GM23248 (cell line): ENCODE results near the gene TSHZ2.

Experiments used
- EZH2 ChIP-seq: fragments of 200-600 bp; sonication (generic); IDR thresholded peaks from 2 replicates; pipeline ENCODE4 v1.6.1; 2018; ENCODE audit warnings: antibody characterized with exemption, mild to moderate bottlenecking; ENCODE audit not compliant: insufficient read depth, poor library complexity, severe bottlenecking
- EZH2phosphoT487 ChIP-seq: fragments of 200-600 bp; sonication (generic); IDR thresholded peaks from 2 replicates; pipeline ENCODE4 v1.6.1; 2018; ENCODE audit warnings: antibody characterized with exemption, moderate library complexity, mild to moderate bottlenecking, low read depth; ENCODE audit not compliant: insufficient read depth

DNA sequence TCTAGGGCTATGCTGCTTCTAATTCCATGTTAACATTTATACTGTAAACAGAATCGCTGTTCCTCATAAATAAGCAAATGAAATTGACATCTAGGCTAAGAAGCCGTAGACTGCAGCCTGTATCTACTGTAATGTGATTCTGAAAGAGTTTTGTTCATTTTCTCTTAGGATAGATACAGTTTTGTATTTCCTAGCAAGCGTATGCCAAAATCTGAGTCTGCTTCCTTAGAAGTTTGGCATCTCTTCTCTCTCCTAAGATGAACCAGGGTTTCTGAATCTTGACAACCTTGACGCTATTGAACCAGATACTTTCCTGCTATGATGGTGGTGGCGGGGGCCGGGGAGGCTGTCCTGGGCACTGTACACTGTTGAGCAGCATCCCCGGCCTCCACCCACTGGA, 198.0 kb downstream of the TSHZ2 start:
- TF ChIP-seq EZH2: no peak
- no peak for TF ChIP-seq EZH2phosphoT487
